Panc1 (cell line): ENCODE measurements around the gene CCBE1. TPM values are rescaled to one million over a fixed set of nuclear protein-coding genes. Genes with fewer than 3 reads are reported as not detected.

ENCODE experiments used
- ATAC-seq: fragments of 200-7000 bp; cut with Tn5 transposase; 2 replicates; pipeline ENCODE4 v1.9.1; 2020; ENCODE audit warnings: mild to moderate bottlenecking, moderate library complexity
- BruUV-seq: library from RNA; stranded (reverse); fragments of 400-500 nt; replicated peaks from 2 replicates; lab custom pipeline; 2021; lab: Mats Ljungman, UMichigan
- CTCF ChIA-PET: fragments of 300-600 bp; sonication (Branson Sonifier 250); formaldehyde crosslinking; loops from one replicate; lab custom pipeline; 2022; ENCODE audit warnings: antibody characterized with exemption; lab: Charles Lee
- POLR2A ChIA-PET: fragments of 300-600 bp; sonication (Branson Sonifier 250); formaldehyde crosslinking; loops from one replicate; lab custom pipeline; 2022; ENCODE audit warnings: antibody characterized with exemption; lab: Charles Lee
- DNase-seq: peaks from one replicate; pipeline ENCODE4 v3.0.0-alpha.2; 2010; ENCODE audit warnings: low read depth, low spot score
- H3K27ac ChIP-seq: 2 replicates; pipeline ENCODE4 v1.5.1; 2011; ENCODE audit warnings: mild to moderate bottlenecking, low read length, inconsistent platforms
- H3K27me3 ChIP-seq: fragments of 200-500 bp; sonication (Bioruptor generic); 2 replicates; pipeline ENCODE4 v1.6.0; 2014; ENCODE audit warnings: low read length, inconsistent platforms; ENCODE audit not compliant: control insufficient read depth, insufficient read depth
- H3K36me3 ChIP-seq: fragments of 200-500 bp; sonication (Bioruptor generic); 2 replicates; pipeline ENCODE4 v1.5.1; 2014; ENCODE audit warnings: inconsistent platforms, mild to moderate bottlenecking, low read length, moderate library complexity; ENCODE audit not compliant: control insufficient read depth, insufficient read depth
- H3K4me1 ChIP-seq: 2 replicates; pipeline ENCODE4 v1.5.1; 2011; ENCODE audit warnings: inconsistent platforms, mild to moderate bottlenecking, low read length, moderate library complexity; ENCODE audit not compliant: control insufficient read depth, insufficient read depth
- H3K4me3 ChIP-seq, 2 experiments: 2 replicates each; pipeline ENCODE4 v1.5.1; 2011 to 2012; ENCODE audit warnings: low read depth in 2 of 2, low read length in 2 of 2, mild to moderate bottlenecking in 2 of 2, inconsistent platforms in 1 of 2, moderate library complexity in 1 of 2
- H3K9me3 ChIP-seq: fragments of 200-500 bp; sonication (Bioruptor generic); 2 replicates; pipeline ENCODE4 v1.5.1; 2014; ENCODE audit warnings: low read depth, mild to moderate bottlenecking, inconsistent platforms, low read length, moderate library complexity; ENCODE audit not compliant: control insufficient read depth, insufficient read depth
- CTCF ChIP-seq: fragments of 450-650 bp; IDR thresholded peaks from 2 replicates; pipeline ENCODE4 v1.5.1; 2017; ENCODE audit warnings: mild to moderate bottlenecking
- POLR2AphosphoS5 ChIP-seq: IDR thresholded peaks from 2 replicates; pipeline ENCODE4 v1.6.1; 2012; ENCODE audit warnings: mild to moderate bottlenecking, low read depth, low read length, moderate library complexity
- REST ChIP-seq, 2 experiments: IDR thresholded peaks; 2 replicates each; pipeline ENCODE4 v1.6.1; 2011 to 2012; ENCODE audit warnings: low read depth in 2 of 2, control low read depth in 1 of 2, low read length in 1 of 2, mild to moderate bottlenecking in 1 of 2, moderate library complexity in 1 of 2; ENCODE audit not compliant: insufficient read depth in 1 of 2
- SIN3A ChIP-seq: IDR thresholded peaks from 2 replicates; pipeline ENCODE4 v1.6.1; 2012; ENCODE audit warnings: low read depth, mild to moderate bottlenecking, low read length, moderate library complexity, borderline replicate concordance; ENCODE audit not compliant: insufficient read depth
- TCF7L2 ChIP-seq: IDR thresholded peaks from 2 replicates; pipeline ENCODE4 v1.6.1; 2011; ENCODE audit warnings: mild to moderate bottlenecking, low read depth, low read length, inconsistent platforms
- in situ Hi-C: cut with HindIII; loops from 2 replicates; pipeline ENCODE4 v1.10.0; 2016; ENCODE audit warnings: low sequenced_read_pairs, low pct_unique_long_range_greater_than_20kb
- intact Hi-C: fragments of 100-400 bp; cut with micrococcal nuclease; formaldehyde crosslinking; loops from one replicate; pipeline ENCODE4 v1.10.0; 2022; ENCODE audit not compliant: unreplicated experiment
- total RNA-seq: library from RNA; stranded (reverse); gene quantifications from one replicate; pipeline ENCODE4 v1.2.1, GENCODE V29; 2021; ENCODE audit not compliant: unreplicated experiment

Gene CCBE1
- total RNA-seq, 1 experiment from 2014 or later, result 0.13 TPM

- ATAC-seq (no peak), DNase-seq (no peak)
- in situ Hi-C loops (no loop called here), intact Hi-C loops (no loop called here)
- BruUV-seq, result no TSS peak
- H3K36me3 ChIP-seq, result no peaks in the 10 kb centered on the region
- H3K4me1 ChIP-seq, result no peaks in the 10 kb centered on the region
- ChIA-PET CTCF (no interaction called here), POLR2A (no interaction called here)
- no peak overlapping the region for H3K27ac ChIP-seq
- TF ChIP-seq REST (IDR thresholded peaks at IDR 0.05; ENCODE audit: insufficient read depth in 1 of 2, low read depth in 2 of 2, low read length in 1 of 2) (no peak), SIN3A (no peak), TCF7L2 (no peak), POLR2AphosphoS5 (no peak), CTCF (no peak)
- H3K9me3 ChIP-seq, result no peaks in the 10 kb centered on the region
- no peak overlapping the region for H3K4me3 ChIP-seq
- H3K27me3 ChIP-seq, result no peaks in the 10 kb centered on the region
Observed at GRCh38 chr18:59717291-59717690, 20.1 kb upstream of the CCBE1 start.

DNA sequence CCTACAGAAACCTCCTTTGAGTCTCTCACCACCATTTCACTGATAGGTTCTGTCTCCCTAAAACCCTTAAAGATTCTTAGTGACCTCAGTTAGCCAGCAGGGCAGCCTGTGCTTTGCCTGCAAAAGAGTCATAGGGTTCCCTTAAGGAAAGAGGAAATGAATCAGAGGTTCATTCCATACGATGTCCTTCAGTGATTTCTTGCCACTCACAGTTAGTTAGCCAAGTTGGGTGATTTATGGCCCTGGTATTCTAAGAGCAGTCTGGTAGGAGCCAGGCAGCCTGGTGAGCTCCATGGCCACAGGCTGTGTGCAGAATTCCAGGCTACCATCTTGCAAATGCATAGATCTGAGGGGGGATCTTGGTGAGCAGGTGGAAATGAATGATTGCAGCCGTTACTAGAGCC lies 18.7 kb upstream of the CCBE1 start:
- no peak overlapping the region for H3K4me3 ChIP-seq
- no peaks in the 10 kb centered on the region for H3K4me1 ChIP-seq
- CTCF ChIA-PET, result no interaction called here
- no peak overlapping the region for H3K27ac ChIP-seq
- in situ Hi-C loops (no loop called here), intact Hi-C loops (no loop called here)
- ATAC-seq (peak; percentile 80), DNase-seq (peak; percentile 70)
- BruUV-seq, result no TSS peak
- no peaks in the 10 kb centered on the region for H3K36me3 ChIP-seq
- POLR2A ChIA-PET, result no interaction called here
- TF ChIP-seq TCF7L2 (no peak), POLR2AphosphoS5 (no peak), REST (IDR thresholded peaks at IDR 0.05; ENCODE audit: insufficient read depth in 1 of 2, low read depth in 2 of 2, low read length in 1 of 2) (no peak), SIN3A (no peak), CTCF (no peak)
- H3K9me3 ChIP-seq, result no peaks in the 10 kb centered on the region
- H3K27me3 ChIP-seq, result no peaks in the 10 kb centered on the region
